LNCAP (cell line): ENCODE results near the gene ANKRD66.

Source experiments
- CTCF ChIP-seq: fragments of 450-650 bp; IDR thresholded peaks from 2 replicates; pipeline ENCODE4 v1.5.1; 2017; ENCODE audit warnings: mild to moderate bottlenecking

ANKRD66 gene

GRCh38 chr6:46741910-46742309 is 4.8 kb upstream of the ANKRD66 start:
- TF ChIP-seq CTCF = no peak

GRCh38 chr6:46743425-46744158 is 3.1 kb upstream of the ANKRD66 start:
- no peak for TF ChIP-seq CTCF

- TF ChIP-seq CTCF = no peak
Observed at GRCh38 chr6:46745973-46746372, 760 bp upstream of the ANKRD66 start.

GRCh38 chr6:46748940-46749503 is 2.3 kb downstream of the ANKRD66 start:
- no peak for TF ChIP-seq CTCF

GRCh38 chr6:46749731-46750130 is 3.0 kb downstream of the ANKRD66 start:
- TF ChIP-seq CTCF = no peak

GRCh38 chr6:46751658-46752057 is 4.9 kb downstream of the ANKRD66 start:
- no peak for TF ChIP-seq CTCF

GRCh38 chr6:46755865-46756264 is 9.1 kb downstream of the ANKRD66 start:
- no peak for TF ChIP-seq CTCF
